Stimulated activated CD4-positive, alpha-beta T cell treated with anti-CD3 and anti-CD28 coated beads, Interleukin-12 subunit alpha, Interleukin-12 subunit beta, amount 100 ng/mL, for 24 hours (primary cell): ENCODE data around the gene EEIG1.

Experiments
- DNase-seq, 2 experiments: peaks; one replicate each; pipeline ENCODE4 v3.0.0-alpha.2; 2020; ENCODE audit warnings: low read depth in 2 of 2

EEIG1 gene

GRCh38 chr9:128001151-128001778 is 20.5 kb upstream of the EEIG1 start:
- no peak for DNase-seq

GRCh38 chr9:127999461-127999860 is 18.7 kb upstream of the EEIG1 start:
- DNase-seq, result no peak

DNA sequence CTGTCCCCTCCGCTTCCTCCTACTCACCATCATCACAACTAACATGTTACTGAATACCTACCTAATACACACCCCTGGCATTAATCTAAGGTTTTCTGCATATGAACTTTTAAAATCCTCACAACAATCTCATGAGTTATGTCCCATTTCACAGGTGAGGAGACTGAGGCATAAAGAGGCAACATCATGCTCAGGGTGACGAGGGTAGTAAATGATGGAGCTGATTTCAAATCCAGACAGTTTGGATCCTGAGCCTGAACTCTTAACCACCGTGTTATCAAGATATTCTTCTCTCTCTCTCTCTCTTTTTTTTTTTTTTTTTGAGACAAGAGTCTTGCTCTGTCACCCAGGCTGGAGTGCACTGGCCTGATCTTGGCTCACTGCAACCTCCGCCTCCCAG is 12.9 kb upstream of the EEIG1 start:
- no peak for DNase-seq

- DNase-seq, result no peak
These were observed 11.0 kb upstream of the EEIG1 start for GRCh38 chr9:127991757-127992274.

GRCh38 chr9:127991017-127991756 is 10.4 kb upstream of the EEIG1 start:
- DNase-seq, result no peak

DNA sequence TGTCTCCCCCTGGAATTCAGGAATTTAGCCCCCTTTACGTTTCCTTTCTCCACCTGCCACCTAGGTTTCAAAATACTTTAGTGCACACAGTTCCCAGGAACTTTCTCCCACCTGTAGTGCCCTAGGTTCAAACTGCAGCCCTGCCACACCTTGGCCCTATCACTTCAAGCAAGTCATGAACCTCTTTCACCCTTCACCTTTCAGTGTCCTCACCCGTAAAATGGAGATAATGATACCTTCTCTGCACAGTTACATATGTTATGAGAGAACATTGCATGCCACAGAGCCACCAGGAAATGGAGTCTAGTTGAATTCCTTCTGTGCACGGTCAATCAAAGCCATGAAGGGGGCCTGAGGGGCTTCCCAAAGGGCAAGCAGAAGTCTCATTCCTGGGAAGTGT is 9.8 kb upstream of the EEIG1 start:
- no peak for DNase-seq

- no peak for DNase-seq
These were observed 8.3 kb upstream of the EEIG1 start for GRCh38 chr9:127989094-127989493.

DNA sequence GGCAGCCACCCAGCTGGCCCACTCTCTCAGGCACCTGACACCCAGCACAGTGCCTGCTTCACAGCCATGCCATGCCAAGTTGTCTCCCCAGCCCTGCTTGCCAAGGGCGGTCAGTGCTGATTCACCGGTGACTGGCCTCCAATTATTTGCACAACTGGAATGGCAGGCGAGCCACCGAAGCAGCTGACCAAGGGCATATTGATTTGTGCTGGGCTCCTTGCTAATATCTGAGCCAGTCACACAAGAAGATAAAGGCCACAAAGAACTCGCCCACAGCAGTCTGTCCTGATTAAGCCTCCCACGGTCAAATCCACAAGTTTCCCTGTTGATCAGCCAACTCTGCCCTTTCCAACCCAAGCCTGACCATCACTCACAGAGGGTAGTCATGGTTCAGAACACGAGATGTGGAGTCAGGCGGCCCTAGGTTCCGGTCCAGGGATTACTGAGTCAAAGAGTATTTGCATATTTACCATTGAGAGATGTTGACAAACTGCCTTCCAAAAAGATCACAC is 6.4 kb upstream of the EEIG1 start:
- DNase-seq, result no peak

- DNase-seq, result no peak
These were observed 4.2 kb upstream of the EEIG1 start for GRCh38 chr9:127985011-127985410.

- DNase-seq, result no peak
These were observed 3.1 kb upstream of the EEIG1 start for GRCh38 chr9:127983847-127984289.

- DNase-seq, result no peak
These were observed 2.1 kb upstream of the EEIG1 start for GRCh38 chr9:127982912-127983311.

- no peak for DNase-seq
These were observed 851 bp upstream of the EEIG1 start for GRCh38 chr9:127981559-127982121.

GRCh38 chr9:127980060-127980705 is 606 bp downstream of the EEIG1 start:
- no peak for DNase-seq

- DNase-seq, result no peak
These were observed 1.3 kb downstream of the EEIG1 start for GRCh38 chr9:127979333-127980059.

GRCh38 chr9:127979015-127979332 is 1.8 kb downstream of the EEIG1 start:
- DNase-seq, result no peak

GRCh38 chr9:127977884-127978647 is 2.7 kb downstream of the EEIG1 start:
- no peak for DNase-seq

DNA sequence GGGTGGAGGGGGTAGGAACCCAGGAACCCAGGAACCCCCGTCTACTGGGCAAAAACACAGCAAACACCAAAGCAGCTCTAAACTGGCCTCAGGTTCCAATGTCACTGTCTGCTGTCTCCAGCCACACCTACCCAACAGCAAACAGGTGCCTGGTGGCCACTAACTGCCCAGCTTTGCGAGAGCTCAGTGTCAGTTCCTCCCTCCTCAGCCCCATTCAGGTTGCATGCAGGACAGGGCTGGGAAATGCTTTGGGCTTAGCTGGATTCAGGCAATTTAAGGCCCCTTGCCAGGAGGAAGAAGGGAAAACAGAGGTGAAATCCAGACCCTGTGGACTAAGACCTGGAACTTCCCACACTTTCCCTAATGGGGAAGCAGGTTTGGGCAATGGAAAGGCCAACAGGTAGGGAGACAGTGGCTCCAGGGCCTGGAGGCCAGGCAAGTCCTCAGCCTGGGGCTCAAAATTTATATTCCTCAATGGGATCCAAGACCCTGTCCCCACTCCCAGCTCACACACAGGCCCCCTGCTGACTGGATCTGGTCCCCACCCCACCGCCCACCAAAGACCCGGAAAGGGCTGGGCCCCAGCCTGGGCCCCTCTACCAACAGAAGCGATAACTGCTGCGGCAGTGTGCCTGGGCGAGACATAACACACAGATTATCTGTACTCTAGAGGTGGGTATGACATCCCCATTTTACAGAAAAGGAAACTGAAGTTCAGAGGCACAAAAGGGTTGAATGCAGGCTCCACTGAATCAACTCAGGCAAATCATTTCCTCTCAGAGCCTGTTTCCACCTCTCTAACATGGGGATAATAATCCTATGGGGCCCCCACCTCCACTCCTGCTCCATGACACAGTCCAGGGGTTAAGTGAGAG is 3.5 kb downstream of the EEIG1 start:
- no peak for DNase-seq

- DNase-seq, result no peak
These were observed 4.3 kb downstream of the EEIG1 start for GRCh38 chr9:127976498-127976897.

DNA sequence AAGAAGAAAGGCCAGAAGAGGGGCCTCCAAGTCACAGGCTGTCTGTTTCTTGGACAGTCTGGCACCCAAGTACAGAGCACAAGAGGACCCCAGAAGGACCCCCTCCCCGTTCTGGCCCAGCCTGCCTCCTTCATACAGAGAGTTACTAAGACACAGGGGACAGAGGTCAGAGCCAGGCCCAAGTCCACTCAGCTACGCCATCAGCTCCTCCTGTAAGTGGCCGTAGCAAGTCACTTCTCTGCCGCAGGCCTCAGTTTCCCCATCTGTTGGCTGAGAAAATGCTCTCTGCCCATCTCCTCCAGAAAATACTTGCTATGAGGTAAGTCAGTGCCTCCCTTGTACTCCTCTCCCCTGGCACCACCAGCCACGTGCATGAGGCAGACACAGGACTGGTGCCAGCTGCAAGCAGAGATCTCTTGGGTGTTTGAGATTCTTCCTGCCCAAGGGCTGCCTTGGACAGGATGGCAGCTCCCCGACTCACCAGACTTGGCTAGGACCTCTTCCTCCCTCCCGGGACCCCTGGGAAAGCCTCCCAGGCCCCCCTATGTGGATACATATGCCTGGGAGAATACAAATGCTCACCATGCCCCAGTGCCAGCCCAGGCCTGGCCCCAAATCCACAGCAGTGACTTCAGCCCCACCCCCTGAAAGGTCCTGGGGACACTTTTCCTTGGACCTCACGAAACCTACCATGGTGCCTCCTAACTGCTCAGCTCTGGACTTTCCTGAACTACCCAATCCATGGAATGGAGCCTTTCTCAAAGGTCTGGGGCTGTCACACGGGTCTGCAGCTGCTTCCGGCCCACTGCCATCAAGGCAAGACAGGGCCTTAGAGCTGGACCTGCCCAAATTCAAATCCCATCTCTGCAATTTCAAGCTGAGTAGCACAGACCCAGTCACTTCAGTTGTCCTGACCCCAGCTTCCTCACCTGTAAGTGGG is 5.1 kb downstream of the EEIG1 start:
- DNase-seq, result no peak
